ENCODE results near the gene ZNF431.
"Not testable (repeated sequence)": the region's sequence is repeated elsewhere in the genome, so short reads cannot be mapped to it uniquely, and the experiment has no call there.

GRCh38 chr19:21229938-21230337 is 88.1 kb downstream of the ZNF431 start:
- not testable (repeated sequence) for TF ChIP-seq FOSL2 (IDR thresholded peaks at IDR 0.05; ENCODE audit: borderline replicate concordance, low read depth); ELF1 (IDR thresholded peaks at IDR 0.05); POLR2AphosphoS5 (IDR thresholded peaks at IDR 0.05; ENCODE audit: low read depth, low read length); GABPA (IDR thresholded peaks at IDR 0.05; ENCODE audit: low read depth); REST (IDR thresholded peaks at IDR 0.05; ENCODE audit: low read depth, low read length); EZH2phosphoT487 (IDR thresholded peaks at IDR 0.05; ENCODE audit: borderline replicate concordance, low read depth); RAD21 (IDR thresholded peaks at IDR 0.05; ENCODE audit: low read length); FOXM1 (IDR thresholded peaks at IDR 0.05; ENCODE audit: low read depth); TCF12 (IDR thresholded peaks at IDR 0.05); RFX5 (IDR thresholded peaks at IDR 0.05; ENCODE audit: low read length); GATA2 (CRISPR knock-in tag; IDR thresholded peaks at IDR 0.05)
- TF ChIP-seq, protein P1, sequence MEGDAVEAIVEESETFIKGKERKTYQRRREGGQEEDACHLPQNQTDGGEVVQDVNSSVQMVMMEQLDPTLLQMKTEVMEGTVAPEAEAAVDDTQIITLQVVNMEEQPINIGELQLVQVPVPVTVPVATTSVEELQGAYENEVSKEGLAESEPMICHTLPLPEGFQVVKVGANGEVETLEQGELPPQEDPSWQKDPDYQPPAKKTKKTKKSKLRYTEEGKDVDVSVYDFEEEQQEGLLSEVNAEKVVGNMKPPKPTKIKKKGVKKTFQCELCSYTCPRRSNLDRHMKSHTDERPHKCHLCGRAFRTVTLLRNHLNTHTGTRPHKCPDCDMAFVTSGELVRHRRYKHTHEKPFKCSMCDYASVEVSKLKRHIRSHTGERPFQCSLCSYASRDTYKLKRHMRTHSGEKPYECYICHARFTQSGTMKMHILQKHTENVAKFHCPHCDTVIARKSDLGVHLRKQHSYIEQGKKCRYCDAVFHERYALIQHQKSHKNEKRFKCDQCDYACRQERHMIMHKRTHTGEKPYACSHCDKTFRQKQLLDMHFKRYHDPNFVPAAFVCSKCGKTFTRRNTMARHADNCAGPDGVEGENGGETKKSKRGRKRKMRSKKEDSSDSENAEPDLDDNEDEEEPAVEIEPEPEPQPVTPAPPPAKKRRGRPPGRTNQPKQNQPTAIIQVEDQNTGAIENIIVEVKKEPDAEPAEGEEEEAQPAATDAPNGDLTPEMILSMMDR (IDR thresholded peaks at IDR 0.05) = not testable (repeated sequence)
- TF ChIP-seq, protein P2, sequence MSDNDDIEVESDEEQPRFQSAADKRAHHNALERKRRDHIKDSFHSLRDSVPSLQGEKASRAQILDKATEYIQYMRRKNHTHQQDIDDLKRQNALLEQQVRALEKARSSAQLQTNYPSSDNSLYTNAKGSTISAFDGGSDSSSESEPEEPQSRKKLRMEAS (IDR thresholded peaks at IDR 0.05; ENCODE audit: low read depth) = not testable (repeated sequence)
